NCI-H2029 (cell line): ENCODE results near the gene STT3A.

ENCODE experiments used
- DNase-seq: peaks from one replicate; lab custom pipeline; 2025; lab: John Stamatoyannopoulos, UW

Gene STT3A

DNA sequence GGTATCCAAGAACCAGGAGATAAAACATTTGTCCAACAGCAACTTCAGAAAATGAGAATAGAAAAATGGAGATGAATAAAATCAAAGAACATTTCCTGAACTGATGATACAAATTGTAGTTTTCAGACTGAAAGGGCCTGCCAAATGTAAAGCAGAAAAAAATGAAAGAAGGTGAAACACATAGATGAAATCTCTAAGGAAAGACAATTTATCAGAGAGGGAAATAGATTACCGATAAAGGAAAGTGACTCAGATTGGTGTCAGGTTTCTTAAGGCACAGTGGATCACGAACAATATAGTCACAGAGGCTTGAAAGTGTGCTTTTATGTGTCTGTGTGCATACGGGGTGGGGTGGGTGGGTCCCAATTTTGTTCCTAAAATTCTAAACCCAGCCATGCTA lies 4.1 kb upstream of the STT3A start:
- no peak for DNase-seq

- DNase-seq: peak; percentile 39
Measured at GRCh38 chr11:125591649-125592304, 875 bp upstream of the STT3A start.

- DNase-seq: no peak
Measured at GRCh38 chr11:125593114-125593820, 615 bp downstream of the STT3A start.

DNA sequence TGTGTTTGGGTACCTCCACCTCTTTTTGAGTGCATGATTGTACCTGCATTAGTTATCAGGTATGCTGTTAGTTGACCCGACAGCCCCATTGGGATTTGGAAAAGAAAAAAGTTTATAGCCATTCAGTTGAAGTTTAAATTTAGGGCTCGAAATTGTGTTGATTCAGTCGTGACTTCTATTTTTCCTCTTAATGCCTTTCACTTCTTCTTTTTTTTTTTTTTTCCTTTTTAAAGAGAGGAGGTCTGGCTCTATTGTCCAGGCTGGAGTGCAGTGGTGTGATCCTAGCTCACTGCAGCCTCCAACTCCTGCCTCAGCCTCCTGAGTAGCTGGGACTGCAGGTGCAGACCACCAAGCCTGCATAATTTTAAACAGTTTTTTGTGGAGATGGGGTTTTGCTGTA lies 2.3 kb downstream of the STT3A start:
- DNase-seq: no peak

DNA sequence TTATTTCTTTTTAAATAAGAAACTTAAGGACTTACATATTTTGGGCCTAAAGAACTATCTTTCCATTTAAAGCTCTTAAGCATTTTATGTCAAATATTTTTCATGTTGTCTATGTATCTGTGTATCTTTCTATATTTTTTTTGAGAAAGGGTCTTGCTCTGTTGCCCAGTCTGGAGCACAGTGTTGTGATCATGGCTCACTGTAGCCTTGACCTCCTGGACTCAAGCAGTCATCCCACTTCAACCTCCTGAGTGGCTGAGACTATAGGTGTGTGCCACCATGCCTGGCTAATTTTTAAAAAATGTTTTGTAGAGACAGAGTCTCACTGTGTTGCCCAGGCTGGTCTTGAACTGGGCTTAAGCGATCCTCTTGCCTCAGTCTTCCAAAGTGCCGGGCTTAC lies 8.0 kb downstream of the STT3A start:
- no peak for DNase-seq

DNA sequence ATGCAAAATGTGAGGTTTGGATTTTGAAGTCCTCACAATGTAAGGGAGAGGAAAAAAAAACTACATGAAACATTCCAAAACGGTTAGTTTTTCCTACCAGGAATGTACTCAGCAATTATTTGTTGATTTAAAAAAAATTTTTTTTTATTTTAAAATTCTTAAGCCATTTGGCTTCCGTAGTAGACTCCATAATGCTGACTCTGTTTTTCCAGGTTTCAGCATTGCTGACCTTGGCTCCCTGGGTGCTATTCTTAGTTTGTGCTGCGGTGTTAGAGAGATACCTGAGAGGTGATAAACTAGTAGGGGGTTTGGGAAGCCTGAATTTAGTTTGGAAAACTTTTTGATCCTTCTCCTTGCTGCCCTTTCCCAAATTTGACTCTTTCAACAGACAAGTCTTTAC lies 10.6 kb downstream of the STT3A start:
- no peak for DNase-seq

GRCh38 chr11:125605417-125605816 lies 12.8 kb downstream of the STT3A start:
- DNase-seq: no peak

- no peak for DNase-seq
Measured at GRCh38 chr11:125609545-125609944, 16.9 kb downstream of the STT3A start.

DNA sequence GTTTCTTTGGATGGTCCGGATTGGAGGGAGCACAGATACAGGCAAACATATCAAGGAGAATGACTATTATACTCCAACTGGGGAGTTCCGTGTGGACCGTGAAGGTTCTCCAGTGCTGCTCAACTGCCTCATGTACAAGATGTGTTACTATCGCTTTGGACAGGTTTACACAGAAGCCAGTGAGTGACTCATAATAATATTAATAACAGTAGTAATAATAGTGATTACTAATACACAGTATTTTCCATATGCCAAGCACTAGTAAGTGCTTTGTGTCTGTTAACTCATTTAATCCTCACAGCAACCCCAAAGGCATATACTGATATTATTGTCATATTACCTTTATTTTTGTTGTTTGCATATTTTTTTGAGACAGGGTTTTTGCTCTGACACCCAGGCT lies 25.7 kb downstream of the STT3A start:
- DNase-seq: no peak

DNA sequence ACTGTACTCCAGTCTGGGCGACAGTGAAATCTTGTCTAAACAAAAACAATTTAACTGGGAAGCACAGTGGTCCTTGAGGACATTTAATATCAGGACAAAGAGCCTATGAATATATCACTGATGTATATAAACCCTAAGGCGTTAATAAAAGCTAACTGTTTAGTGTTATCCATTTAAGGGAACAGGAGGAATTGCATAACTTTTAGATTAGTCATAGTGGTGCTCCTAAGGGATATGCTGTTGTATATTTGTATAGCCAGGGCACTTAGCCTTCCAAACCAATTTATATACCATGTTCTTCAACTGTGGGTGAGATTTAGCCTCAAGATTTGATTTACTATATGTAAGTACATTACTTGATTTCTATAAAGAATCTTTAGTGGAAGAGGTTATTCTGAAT lies 29.3 kb downstream of the STT3A start:
- no peak for DNase-seq

DNA sequence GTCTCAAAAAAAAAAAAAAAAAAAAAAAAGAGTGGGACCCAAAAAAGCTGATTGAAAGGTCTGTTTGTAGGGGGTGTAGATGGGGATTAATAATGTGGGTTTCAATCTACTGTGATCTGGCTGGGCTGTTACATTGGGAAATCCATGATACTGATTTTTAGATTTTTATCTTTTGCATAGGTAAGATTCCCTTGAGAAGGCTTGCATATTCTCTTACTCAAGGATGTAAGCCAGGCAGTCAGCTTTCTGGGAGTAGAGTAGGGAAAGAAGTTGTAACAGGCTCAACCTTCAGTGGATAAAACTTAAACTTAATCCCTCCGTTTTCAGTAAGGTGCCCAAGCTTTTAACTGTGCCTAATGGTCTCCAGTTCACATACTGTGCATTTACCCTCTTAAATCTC lies 30.4 kb downstream of the STT3A start:
- DNase-seq: no peak

- no peak for DNase-seq
Measured at GRCh38 chr11:125624756-125625213, 32.1 kb downstream of the STT3A start, which contains the start of gene CHEK1. TSS of gene CHEK1 (plus strand) at chr11:125625163. CDS start at chr11:125626769, 1,606 bp downstream.

DNA sequence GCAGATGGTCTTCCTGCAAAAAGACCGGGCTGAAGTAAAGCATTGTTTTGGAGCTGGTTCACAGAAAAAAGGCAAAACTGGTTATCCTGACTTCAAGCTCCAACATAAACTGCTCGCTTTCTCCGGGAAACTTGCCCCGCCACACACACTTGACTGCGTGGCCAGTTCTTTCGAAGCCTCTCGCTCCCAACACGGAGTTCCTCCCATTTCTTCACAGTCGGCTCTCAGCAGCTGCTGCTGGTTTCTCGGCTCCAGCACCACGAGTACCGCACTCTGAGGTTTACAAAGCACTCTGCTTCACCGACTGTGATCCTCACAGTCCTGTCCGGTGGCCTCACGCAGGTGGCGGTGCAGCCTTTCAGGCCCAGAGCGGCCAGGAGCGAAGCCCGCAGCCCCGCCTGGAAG lies 32.6 kb downstream of the STT3A start:
- DNase-seq: no peak

DNA sequence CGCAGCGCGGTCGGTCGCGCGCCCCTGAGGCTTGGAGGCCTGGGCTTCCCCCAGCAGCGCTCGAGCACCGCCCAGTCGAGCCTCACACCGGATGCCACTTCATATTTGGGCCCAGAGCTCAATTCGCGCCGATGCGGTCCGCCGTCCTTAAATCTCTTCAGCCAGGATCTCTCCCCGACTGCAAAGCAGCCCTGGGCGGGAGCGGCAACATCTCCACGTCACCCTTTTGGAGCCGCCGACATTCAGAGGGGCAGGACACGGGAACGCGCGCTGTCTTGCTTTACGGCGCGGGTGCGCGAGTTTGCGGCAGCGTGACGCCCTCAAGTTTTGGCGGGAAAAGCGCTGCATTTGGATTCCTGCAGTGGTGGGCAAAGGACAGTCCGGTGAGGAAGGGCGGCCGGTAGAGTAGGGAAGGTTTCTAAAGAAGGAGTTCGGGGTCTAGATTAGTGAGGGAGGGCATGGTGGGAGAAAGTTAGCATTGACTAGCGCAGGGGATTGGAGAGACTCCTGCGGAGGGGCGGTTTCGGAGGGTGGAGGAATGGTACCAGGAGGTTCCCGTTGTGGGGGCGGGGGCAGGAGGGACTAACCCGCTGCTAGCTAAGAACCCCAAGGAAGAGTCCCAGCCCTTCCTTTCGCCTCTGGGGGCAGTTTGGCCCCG lies 33.1 kb downstream of the STT3A start:
- peak; percentile 85 for DNase-seq

GRCh38 chr11:125626288-125626950 lies 33.8 kb downstream of the STT3A start:
- no peak for DNase-seq

DNA sequence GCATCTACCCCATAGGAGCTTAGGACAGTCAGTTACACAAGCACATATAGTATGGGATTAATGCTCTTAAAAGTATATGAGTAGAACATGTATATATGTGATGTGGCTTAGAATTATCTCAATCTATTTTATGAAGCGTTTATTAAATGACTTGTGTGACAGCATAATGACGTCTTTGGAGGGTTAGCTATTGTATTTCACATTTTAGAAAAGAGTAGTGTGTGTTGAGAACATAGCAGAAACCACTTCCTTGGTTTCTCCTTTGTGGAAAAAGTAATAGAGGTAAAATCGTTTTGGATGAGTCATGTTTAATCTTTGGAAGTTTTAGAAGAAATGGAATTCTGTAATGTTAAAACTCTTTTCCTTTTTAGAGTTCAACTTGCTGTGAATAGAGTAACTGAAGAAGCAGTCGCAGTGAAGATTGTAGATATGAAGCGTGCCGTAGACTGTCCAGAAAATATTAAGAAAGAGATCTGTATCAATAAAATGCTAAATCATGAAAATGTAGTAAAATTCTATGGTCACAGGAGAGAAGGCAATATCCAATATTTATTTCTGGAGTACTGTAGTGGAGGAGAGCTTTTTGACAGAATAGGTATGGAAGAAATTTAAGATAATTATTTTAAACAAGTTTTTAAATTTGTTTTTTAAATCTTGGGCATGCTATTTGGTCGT lies 34.7 kb downstream of the STT3A start:
- DNase-seq: no peak

DNA sequence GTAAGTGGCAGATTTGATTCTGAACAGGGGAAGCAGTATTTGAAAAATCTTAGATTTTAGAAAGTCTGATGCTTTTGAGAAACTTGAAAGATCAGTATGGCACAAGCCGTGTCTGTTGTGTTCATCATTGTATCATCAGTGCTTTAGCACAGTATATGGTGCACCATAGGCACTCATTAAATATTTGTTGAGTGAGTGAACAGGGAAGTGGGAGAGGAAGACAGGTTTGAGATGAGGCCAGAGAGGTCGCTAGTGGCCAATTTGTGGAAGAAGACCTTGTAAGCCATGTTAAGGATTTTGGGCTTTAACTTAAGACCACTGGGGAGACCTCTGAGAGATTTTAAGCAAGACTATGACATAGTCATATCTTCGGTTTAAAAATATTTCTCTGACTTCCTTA lies 45.2 kb downstream of the STT3A start:
- no peak for DNase-seq

DNA sequence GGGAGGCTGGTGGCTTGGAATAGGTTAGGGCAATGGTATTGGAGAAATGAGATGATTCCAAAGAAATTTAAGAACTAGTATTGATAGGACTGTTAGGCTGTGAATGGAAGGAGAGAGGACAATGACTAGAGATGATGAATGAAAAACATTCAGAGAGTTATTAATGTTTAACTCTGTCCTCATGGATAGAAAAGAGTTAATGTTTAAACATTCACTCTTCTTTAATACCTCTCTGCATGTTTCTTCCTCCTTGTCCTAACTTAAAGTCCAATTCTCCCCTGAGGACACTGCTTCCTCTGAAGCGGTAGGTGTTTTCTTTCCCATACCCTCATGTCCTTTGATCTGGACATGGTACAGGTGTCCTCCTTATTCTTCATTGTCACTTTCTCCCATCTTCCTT lies 45.7 kb downstream of the STT3A start:
- no peak for DNase-seq

DNA sequence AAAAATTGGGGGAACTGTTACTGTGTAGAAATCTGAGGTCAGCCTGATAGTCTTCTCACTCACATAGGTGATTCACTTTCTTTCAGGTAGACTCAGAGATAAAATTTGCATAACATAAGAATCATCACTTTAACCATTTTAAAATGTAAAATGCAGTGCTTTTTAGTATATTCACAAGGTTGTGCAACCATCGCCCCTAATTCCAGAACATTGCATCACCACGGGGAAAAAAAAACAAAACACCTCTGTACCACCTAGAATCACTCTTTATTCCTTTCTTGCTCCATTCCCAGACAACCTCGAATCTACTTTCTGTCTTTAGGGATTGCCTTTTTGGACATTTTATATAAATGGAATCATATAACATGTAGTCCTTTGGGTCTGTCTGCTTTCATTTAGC lies 53.2 kb downstream of the STT3A start:
- no peak for DNase-seq

DNA sequence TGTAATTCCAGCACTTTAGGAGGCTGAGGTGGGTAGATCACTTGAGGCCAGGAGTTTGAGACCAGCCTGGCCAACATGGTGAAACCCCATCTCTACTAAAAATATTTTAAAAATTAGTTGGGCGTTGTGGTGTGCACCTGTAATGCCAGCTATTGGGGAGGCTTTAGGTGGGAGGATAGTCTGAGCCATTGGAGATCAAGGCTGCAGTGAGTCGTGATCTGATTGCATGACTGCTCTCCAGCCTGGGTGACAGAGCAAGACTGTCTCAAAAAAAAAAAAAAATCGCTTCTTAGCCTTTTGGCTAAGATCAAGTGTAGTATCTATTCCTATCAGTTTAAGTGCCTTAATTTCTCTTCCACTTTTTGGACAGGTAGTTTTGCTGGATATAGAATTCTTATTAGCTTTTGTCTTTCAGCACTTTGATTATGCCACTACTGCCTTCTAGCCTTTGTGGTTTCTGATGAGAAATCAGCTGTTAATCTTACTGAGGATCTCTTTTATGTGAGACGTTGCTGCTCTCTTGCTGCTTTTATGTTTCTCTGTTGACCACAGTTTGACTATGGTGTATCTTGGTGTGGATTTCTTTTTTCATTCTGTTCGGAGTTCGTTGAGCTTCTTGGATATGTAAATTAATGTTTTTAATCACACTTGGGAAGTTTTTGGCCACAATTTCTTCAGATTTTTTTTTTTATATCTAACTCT lies 57.0 kb downstream of the STT3A start:
- DNase-seq: no peak

- peak; percentile 23 for DNase-seq
Measured at GRCh38 chr11:125662689-125663088, 70.0 kb downstream of the STT3A start.
